Left ventricle myocardium superior (tissue), 1 donor: ENCODE results near the gene ADCY1. TPM values are rescaled to one million over a fixed set of nuclear protein-coding genes. Genes with fewer than 3 reads are reported as not detected.

Experiments used
- ATAC-seq: fragments of 200-7000 bp; cut with Tn5 transposase; one replicate; pipeline ENCODE4 v1.9.1; 2020; ENCODE audit warnings: mild to moderate bottlenecking, moderate library complexity
- DNase-seq: peaks from one replicate; pipeline ENCODE4 v3.0.0-alpha.2; 2020
- intact Hi-C: fragments of 100-400 bp; cut with micrococcal nuclease; formaldehyde crosslinking; loops from one replicate; pipeline ENCODE4 v1.11.0; 2022
- total RNA-seq: library from RNA; stranded (reverse); fragmentation: NEBNext Ultra II Directional; extraction: Animal tissue kit (Norgen Biotek cat#: 25700); gene quantifications from one replicate; pipeline ENCODE4 v1.2.1, GENCODE V29; 2021
- donor health status: DM: no; HTN: yes; CAD: no; lungs with severe emphysema.

The ADCY1 gene
- total RNA-seq, 1 donor from 2014 or later, result 8.9 TPM

GRCh38 chr7:45610660-45611299 is 36.6 kb downstream of the ADCY1 start:
- DNase-seq (no peak), ATAC-seq (no peak)
- intact Hi-C loops, result no loop called here

- DNase-seq, result no peak
- intact Hi-C loops, result no loop called here
- ATAC-seq, result no peak
Measured at GRCh38 chr7:45617166-45617565, 43.0 kb downstream of the ADCY1 start.

GRCh38 chr7:45622058-45622457 is 47.9 kb downstream of the ADCY1 start:
- intact Hi-C loops, result no loop called here
- no peak for ATAC-seq
- DNase-seq, result no peak

- DNase-seq (no peak), ATAC-seq (no peak)
- intact Hi-C loops, result no loop called here
Measured at GRCh38 chr7:45623157-45623556, 49.0 kb downstream of the ADCY1 start.

GRCh38 chr7:45623740-45624391 is 49.7 kb downstream of the ADCY1 start:
- DNase-seq, result no peak
- ATAC-seq, result no peak
- intact Hi-C loops, result no loop called here

- intact Hi-C loops, result no loop called here
- DNase-seq (no peak), ATAC-seq (no peak)
Measured at GRCh38 chr7:45624392-45624760, 50.2 kb downstream of the ADCY1 start.

GRCh38 chr7:45625067-45625466 is 50.9 kb downstream of the ADCY1 start:
- no peak for DNase-seq
- ATAC-seq, result no peak
- intact Hi-C loops, result no loop called here

GRCh38 chr7:45625714-45626440 is 51.7 kb downstream of the ADCY1 start:
- no peak for ATAC-seq
- intact Hi-C loops, result no loop called here
- DNase-seq, result no peak

GRCh38 chr7:45626441-45627430 is 52.6 kb downstream of the ADCY1 start:
- DNase-seq (no peak), ATAC-seq (peak; percentile 56)
- intact Hi-C loops, result no loop called here

GRCh38 chr7:45627691-45628456 is 53.7 kb downstream of the ADCY1 start:
- intact Hi-C loops, result no loop called here
- no peak for ATAC-seq
- DNase-seq, result no peak

- DNase-seq (no peak), ATAC-seq (no peak)
- intact Hi-C loops, result no loop called here
Measured at GRCh38 chr7:45631569-45631968, 57.4 kb downstream of the ADCY1 start.

- intact Hi-C loops, result no loop called here
- ATAC-seq (no peak), DNase-seq (no peak)
Measured at GRCh38 chr7:45636733-45637132, 62.6 kb downstream of the ADCY1 start.

GRCh38 chr7:45638916-45639315 is 64.7 kb downstream of the ADCY1 start:
- no peak for ATAC-seq
- no peak for DNase-seq
- intact Hi-C loops, result no loop called here

- intact Hi-C loops, result no loop called here
- ATAC-seq (no peak), DNase-seq (no peak)
Measured at GRCh38 chr7:45642044-45642443, 67.9 kb downstream of the ADCY1 start.

- intact Hi-C loops, result no loop called here
- DNase-seq (no peak), ATAC-seq (no peak)
Measured at GRCh38 chr7:45643630-45644029, 69.5 kb downstream of the ADCY1 start.

- no peak for ATAC-seq
- DNase-seq, result no peak
- intact Hi-C loops, result no loop called here
Measured at GRCh38 chr7:45644237-45644636, 70.1 kb downstream of the ADCY1 start.

GRCh38 chr7:45645141-45645969 is 71.2 kb downstream of the ADCY1 start:
- ATAC-seq (no peak), DNase-seq (no peak)
- intact Hi-C loops, result no loop called here
